HG03558 (cell line): ENCODE data around the gene ATP7B.

ENCODE experiments used
- ATAC-seq: cut with Tn5 transposase; IDR thresholded peaks from one replicate; pipeline ENCODE4 v1.9.1; 2021; ENCODE audit warnings: moderate number of reproducible peaks; ENCODE audit not compliant: unreplicated experiment; ENCODE audit errors: extremely low read depth

ATP7B gene

GRCh38 chr13:51955281-51955771 lies 55.9 kb downstream of the ATP7B start:
- no peak for ATAC-seq

DNA sequence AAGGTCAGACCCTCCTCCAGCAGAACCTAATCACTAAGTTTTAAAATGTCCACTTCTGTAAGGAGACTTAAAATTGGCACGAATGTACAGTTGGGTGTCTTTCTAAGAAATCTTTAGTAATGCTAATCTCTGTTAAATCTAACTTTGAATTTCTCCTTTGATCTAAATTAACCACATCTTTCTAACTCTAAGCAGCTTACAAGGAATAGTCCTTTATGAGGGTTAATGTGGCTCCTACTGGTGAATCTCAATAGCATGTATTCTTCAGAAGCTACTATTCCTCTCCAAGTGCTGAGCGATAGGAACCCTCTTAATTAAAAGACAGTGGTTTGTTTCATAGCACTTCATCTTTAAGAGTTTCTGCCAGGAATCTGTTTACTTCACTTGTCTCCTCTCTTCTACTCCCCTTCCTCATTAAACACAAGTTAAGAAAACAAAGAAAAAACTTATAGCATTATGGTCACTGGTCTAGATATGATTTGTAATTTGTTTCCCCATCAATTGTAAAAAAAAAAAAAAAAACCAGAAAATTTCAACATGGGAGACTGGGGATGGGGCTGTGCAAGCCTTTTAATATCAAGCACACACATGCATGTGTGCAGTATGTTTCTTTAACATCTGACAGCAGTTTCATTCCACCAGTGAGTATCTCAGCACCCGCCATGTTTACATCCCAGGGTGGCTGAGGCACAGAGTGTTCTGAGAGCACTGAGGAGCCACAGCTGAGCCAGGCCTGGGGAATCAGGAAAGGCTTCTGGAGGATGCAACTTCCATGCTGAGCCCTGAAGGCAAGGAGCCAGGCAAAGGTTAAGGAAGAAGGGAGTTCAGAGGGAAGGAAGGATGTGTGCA lies 57.7 kb downstream of the ATP7B start:
- ATAC-seq: no peak

DNA sequence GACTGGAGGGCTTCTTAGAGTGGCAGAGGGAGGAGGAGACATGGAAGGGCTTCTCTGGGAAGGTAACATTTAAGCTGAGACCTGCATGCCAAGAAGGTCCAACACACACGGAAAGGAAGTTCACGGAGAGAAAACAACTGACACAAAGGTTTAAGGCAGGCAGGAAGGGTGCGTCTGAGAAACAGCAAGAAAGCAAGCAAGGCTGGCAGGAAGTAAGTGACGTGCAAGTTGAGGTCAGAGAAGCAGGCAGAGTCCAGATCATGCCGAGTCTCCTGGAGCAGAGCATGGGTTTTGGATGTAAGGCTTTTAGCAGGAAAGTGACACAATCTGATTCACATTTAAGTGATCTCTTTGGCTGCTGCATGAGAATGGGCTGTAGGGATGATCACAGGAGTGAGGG lies 60.5 kb downstream of the ATP7B start:
- ATAC-seq: no peak

GRCh38 chr13:51946163-51946669 lies 65.0 kb downstream of the ATP7B start:
- no peak for ATAC-seq

- no peak for ATAC-seq
Measured at GRCh38 chr13:51945149-51945548, 66.1 kb downstream of the ATP7B start.

DNA sequence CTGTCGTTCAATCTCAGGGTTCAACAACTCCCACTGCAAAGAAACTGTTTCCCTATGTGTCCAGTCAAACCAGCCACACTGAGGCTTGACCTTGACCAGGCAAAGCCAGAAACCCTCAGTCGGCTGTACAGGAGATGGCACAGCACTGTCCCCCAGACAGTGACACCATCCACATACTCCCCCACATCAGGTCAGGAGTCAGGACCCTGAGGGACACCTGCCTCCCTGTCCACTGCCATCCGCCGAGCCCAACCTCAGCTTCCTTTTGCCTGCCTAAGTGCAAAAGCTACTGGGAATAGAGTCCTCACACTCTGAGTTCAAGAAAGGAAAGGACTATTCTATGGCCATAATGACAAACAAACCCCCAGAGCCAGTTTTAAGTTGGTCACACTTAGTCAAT lies 66.8 kb downstream of the ATP7B start:
- ATAC-seq: no peak

DNA sequence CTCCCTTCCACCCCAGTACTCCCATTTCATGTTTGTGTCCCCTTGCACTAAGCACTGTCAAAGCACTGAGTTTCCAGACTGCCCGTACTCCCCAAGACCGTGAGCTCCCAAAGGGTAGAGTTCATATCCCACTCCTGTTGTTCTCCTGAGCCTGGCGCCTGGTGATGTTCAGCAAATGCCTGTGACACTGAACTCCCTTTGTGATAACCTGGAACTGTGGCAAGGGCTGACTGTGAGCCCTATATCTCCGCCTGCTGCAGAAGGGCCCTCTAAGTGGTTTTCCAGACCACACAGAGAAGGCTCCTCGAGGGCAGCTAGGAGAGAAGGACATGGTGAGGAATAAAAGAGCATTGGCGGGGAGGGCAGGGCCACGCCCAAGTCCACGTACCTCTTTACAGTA lies 67.5 kb downstream of the ATP7B start:
- no peak for ATAC-seq

- no peak for ATAC-seq
Measured at GRCh38 chr13:51942189-51942588, 69.1 kb downstream of the ATP7B start.

DNA sequence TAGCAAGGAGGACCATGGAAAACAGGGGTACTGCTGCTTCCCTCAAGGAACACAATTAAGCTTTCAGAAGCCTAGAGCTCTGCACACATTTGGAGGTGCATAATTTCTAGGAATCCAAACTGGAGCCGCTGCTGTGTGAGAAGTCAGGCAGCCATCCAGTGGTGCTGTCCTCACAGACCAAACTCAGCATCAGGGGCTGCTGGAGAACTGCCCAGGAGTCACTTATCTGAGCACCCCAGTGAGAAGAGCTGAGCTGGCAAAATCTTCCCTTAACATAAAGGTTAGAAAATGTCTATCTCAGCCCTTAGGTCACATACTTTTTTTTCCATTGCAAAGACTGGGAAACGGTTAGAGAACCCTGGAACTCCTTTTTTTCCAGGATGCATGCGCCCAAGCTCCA lies 72.8 kb downstream of the ATP7B start:
- ATAC-seq: no peak

- no peak for ATAC-seq
Measured at GRCh38 chr13:51937320-51938290, 73.6 kb downstream of the ATP7B start.

DNA sequence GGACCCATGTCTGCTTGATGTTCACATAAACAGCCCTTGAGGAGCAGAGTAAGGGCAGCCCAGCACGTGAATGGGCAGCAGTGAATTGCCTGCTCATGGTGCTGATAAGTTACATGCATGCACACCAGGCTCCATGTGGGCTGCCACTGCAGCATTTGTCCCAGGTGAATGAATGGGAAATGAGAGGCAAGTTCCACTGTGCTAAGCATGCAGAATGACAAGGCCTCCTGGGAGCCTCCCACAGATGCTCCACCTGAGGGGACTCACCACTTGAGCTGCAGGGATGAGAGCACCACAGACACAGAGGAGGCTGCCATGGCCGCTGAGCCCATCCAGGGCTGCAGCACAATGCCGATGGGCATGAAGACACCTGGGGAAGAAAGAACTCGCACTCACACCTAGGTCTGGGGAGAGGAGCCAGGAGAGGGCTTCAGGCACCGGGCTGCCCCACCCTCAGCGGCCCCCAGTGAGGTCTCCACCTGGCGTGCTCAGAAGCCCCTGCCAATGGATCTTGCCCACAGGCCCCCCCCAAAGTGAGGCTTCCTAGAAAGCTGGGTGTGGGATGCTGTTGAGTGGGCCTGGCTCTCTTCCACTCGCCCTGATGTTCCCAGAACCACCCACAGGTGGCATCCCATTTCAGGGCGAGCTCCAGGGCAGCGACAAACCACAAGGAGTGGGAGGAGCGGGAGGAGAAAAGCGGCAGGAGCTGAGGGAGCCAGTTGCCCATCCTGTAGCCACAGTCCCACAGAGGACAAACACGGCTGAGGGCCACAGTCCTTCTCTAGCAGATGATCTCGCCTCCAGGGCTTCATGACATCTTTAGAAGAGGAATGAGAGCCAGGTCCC lies 75.7 kb downstream of the ATP7B start:
- no peak for ATAC-seq

GRCh38 chr13:51934461-51935087 lies 76.7 kb downstream of the ATP7B start:
- no peak for ATAC-seq

- no peak for ATAC-seq
Measured at GRCh38 chr13:51933466-51934058, 77.7 kb downstream of the ATP7B start.

DNA sequence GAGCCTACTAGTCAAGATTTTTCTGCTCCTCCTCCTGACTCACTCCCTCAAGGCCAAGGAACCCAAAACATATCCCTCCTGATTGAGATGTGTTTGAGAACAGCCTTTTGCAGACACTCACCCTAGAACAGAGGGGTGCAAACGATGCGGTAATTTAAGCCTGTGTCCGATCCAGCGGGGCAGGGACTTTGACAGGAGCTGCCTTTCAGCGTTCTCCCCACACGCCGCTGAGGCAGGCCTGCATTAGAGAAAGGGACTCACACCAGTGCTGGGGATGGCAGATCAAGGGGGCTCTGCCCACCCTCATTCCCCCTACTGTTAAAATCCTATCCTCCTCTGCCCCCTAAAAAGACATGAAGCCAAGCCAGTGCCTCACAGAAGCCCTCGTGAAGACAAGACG lies 79.0 kb downstream of the ATP7B start:
- ATAC-seq: no peak

DNA sequence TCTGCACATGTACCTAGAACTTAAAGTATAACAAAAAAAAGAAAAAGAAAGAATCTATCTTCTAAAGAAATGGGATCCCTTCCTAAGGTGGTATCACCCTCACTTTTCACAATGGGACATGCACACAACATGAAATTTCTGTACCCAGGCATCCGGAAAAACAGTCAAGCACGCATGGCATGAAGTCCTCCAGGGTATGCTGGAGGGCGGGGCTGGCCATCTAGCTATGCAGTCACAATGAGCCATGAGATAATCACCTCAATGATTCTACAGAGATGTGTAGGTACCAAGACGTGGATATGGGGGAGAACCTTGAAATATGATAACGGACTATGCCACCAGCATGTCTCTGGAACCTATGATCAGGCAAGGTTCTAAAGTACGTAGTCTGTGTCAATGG lies 79.6 kb downstream of the ATP7B start:
- no peak for ATAC-seq

DNA sequence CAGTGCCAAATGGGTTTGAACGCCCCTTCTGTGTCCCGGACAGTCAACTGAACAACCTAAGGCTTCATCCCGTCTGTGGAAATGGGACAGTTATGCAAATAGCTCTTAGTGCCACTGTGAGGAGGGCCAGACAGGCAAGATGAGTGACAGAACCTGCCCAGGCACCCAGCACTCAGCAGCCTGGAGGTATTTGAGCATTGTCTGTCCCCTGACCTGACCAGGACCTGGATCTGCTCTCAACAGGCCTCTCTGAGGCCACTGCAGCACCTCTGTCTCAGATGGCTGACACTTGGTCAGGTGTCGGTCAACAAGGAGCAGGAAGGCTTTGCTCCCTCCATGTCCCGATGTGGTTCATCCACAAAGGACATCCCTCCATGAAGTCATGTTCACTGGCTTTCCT lies 81.6 kb downstream of the ATP7B start:
- ATAC-seq: no peak

DNA sequence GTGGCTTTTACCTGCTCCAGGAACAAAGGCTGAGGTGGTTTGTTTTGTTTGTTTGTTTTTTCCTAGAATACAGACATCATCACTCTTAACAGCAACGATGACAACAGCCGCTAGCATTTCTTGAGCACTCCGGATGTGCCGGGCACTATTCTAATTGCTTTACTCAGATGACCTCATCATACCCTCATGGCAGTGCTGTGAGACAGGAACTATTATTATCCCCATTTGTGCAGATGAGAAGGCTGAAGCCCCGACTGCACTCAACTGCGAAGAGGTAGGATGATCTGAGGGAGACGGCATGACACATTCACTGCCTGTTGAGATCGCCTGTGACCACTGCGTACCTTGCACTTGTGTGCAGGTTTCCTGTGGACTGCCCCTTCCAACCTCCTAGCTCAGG lies 83.0 kb downstream of the ATP7B start:
- no peak for ATAC-seq

GRCh38 chr13:51927129-51927528 lies 84.1 kb downstream of the ATP7B start:
- no peak for ATAC-seq

GRCh38 chr13:51926528-51926885 lies 84.7 kb downstream of the ATP7B start:
- ATAC-seq: no peak
